K562 (cell line): ENCODE results near the gene RBBP5. TPM values are rescaled to one million over a fixed set of nuclear protein-coding genes. Genes with fewer than 3 reads are reported as not detected.
A peak's percentile ranks its signal among the peaks of the same experiment; 100 is the strongest.

ENCODE experiments used
- ARID3A ChIP-seq: IDR thresholded peaks from 2 replicates; pipeline ENCODE4 v1.6.1; 2012; ENCODE audit warnings: low read depth, low read length, improper control_type of control experiment, borderline replicate concordance
- HDAC2 ChIP-seq: fragments of 450-650 bp; IDR thresholded peaks from 2 replicates; pipeline ENCODE4 v1.6.1; 2016; ENCODE audit warnings: mild to moderate bottlenecking
- HOXB6 ChIP-seq: fragments of 250-450 bp; sonication (Bioruptor Pico); IDR thresholded peaks from 2 replicates; pipeline ENCODE4 v1.5.1; 2022; ENCODE audit warnings: mild to moderate bottlenecking, borderline replicate concordance
- MTF1 ChIP-seq: fragments of 250-450 bp; sonication (Bioruptor Pico); IDR thresholded peaks from 2 replicates; pipeline ENCODE4 v1.9.0; 2021; ENCODE audit warnings: moderate library complexity, mild to moderate bottlenecking, inconsistent platforms, borderline replicate concordance
- NELFE ChIP-seq: IDR thresholded peaks from 2 replicates; pipeline ENCODE4 v1.6.1; 2011; ENCODE audit warnings: mild to moderate bottlenecking; ENCODE audit not compliant: insufficient read depth, insufficient read length
- NEUROD1 ChIP-seq: fragments of 150-350 bp; IDR thresholded peaks from 2 replicates; pipeline ENCODE4 v1.6.1; 2014; ENCODE audit warnings: borderline replicate concordance, low read length, low read depth; ENCODE audit not compliant: partially characterized antibody
- NFIC ChIP-seq: fragments of 450-650 bp; IDR thresholded peaks from 2 replicates; pipeline ENCODE4 v1.6.1; 2017; ENCODE audit warnings: mild to moderate bottlenecking, inconsistent platforms
- NRF1 ChIP-seq, 2 experiments: fragments of 450-650 bp; IDR thresholded peaks in 1 of 2; conservative IDR thresholded peaks in 1 of 2; 2 replicates each; pipeline ENCODE4 v1.6.1; 2014; ENCODE audit warnings: mild to moderate bottlenecking in 2 of 2
- RFX1 ChIP-seq: fragments of 450-650 bp; IDR thresholded peaks from 2 replicates; pipeline ENCODE4 v1.6.1; 2016; ENCODE audit warnings: mild to moderate bottlenecking, moderate library complexity
- SRF ChIP-seq, 2 experiments: fragments of 250-450, 450-650 bp in 1 of 2; sonication (Bioruptor Pico) in 1 of 2; sonication (generic) in 1 of 2; formaldehyde crosslinking; IDR thresholded peaks; 2 replicates each; pipeline versions ENCODE4 v1.5.0 to v1.5.1; 2020 to 2022; ENCODE audit warnings: mild to moderate bottlenecking in 1 of 2, missing genetic modification reagents in 1 of 2
- TARDBP ChIP-seq: fragments of 450-650 bp; IDR thresholded peaks from 2 replicates; pipeline ENCODE4 v1.6.1; 2016
- polyA plus RNA-seq, 8 experiments: library from polyadenylated mRNA; depleted of rRNA in 4 of 8; stranded (reverse) in 5 of 8; unstranded in 3 of 8; fragments of >200 nt; fragmentation: Nextera tagmentation in 2 of 8; fragmentation: Illumina TruSeq in 1 of 8; extraction: Ambion mirVana in 2 of 8; extraction: Trizol in 1 of 8; gene quantifications; 2 replicates each; pipeline versions ENCODE4 v1.2.1 to v1.2.3, GENCODE V29; 2011 to 2014; ENCODE audit warnings: inconsistent platforms in 1 of 8, missing spikeins in 1 of 8
- total RNA-seq, 7 experiments: library from RNA; depleted of rRNA in 6 of 7; stranded (reverse); fragments of >200 nt in 6 of 7; fragmentation: Illumina TruSeq in 2 of 7; extraction: Trizol in 2 of 7; gene quantifications; 2 replicates each; pipeline versions ENCODE4 v1.2.1 to v1.2.3, GENCODE V29; 2011 to 2021; ENCODE audit warnings: low replicate concordance in 1 of 7
- TF ChIP-seq, protein P1 (sequence below), 2 experiments: fragments of 450-650 bp in 1 of 2; sonication (generic) in 1 of 2; formaldehyde crosslinking in 1 of 2; IDR thresholded peaks; 2 replicates each; pipeline versions ENCODE4 v1.7.1 to v1.9.0; 2016 to 2022; ENCODE audit warnings: inconsistent platforms in 1 of 2, mild to moderate bottlenecking in 1 of 2, missing genetic modification reagents in 1 of 2
- TF ChIP-seq, protein P2 (sequence below): sonication (generic); formaldehyde crosslinking; IDR thresholded peaks from 2 replicates; pipeline ENCODE4 v1.8.0; 2022; ENCODE audit warnings: missing genetic modification reagents, mild to moderate bottlenecking, moderate library complexity, borderline replicate concordance

Gene RBBP5
- total and polyA plus RNA-seq, 9 of the 15 experiments (the other 6 are each of a cell fraction or from before 2014, with no cell fraction given), result 17.2 to 37.4 (median 28.4) TPM

DNA sequence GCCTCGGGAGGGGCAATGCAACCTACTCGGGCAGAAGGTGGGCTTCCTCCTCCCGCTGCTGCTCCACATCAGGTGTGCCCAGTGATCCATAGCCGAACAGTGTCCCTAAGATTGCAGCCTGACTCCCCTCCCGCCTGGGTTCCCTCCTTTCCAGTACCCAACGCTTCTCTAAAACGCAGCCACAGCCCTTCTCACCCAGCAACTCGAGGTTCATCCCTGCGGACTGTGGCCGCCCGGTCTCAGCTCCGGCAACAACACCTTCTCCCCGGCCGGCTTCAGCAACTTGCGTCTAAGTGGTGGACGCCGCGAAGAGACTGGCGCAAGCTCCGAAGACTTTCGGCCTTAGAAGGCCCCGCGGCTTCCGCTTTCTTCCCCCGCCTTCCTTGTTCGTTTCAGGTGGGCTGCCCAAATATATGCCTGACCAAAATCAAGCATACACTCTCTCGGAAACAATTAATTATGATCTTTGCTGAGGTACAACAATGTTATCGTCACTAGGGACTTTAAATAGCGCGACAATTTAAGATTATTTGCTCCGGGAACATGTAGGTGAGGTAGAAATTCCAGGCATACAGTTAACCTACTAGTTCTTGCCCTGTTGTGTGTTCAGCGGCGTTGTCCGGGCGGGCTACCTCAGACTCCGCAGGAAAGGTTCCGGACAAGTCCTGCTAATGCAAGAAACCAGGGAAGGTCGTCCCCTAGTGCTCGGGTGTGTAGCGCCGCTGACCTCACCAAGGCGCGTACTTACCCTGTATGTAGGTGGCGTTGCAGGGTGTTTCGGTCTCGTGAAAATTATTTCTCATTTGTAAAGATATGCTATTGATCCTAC, at the start of gene RBBP5 (continued):
- TF ChIP-seq SRF (CRISPR knock-in tag; IDR thresholded peaks at IDR 0.05), result peak in 1 of 2 experiments; percentile 49; a peak in 1 of 4 replicates
- TF ChIP-seq NRF1 (conservative IDR thresholded peaks at IDR 0.05 in 1 of 2, IDR thresholded peaks at IDR 0.05 in 1 of 2), result peak; percentile 85 to 88
- no peak for TF ChIP-seq MTF1 (CRISPR knock-in tag)
- TF ChIP-seq TARDBP, result peak; percentile 95
- TF ChIP-seq HOXB6, result peak; percentile 89; the same call in 1 of the 2 replicates
- no peak for TF ChIP-seq NELFE
- TF ChIP-seq, protein P1, sequence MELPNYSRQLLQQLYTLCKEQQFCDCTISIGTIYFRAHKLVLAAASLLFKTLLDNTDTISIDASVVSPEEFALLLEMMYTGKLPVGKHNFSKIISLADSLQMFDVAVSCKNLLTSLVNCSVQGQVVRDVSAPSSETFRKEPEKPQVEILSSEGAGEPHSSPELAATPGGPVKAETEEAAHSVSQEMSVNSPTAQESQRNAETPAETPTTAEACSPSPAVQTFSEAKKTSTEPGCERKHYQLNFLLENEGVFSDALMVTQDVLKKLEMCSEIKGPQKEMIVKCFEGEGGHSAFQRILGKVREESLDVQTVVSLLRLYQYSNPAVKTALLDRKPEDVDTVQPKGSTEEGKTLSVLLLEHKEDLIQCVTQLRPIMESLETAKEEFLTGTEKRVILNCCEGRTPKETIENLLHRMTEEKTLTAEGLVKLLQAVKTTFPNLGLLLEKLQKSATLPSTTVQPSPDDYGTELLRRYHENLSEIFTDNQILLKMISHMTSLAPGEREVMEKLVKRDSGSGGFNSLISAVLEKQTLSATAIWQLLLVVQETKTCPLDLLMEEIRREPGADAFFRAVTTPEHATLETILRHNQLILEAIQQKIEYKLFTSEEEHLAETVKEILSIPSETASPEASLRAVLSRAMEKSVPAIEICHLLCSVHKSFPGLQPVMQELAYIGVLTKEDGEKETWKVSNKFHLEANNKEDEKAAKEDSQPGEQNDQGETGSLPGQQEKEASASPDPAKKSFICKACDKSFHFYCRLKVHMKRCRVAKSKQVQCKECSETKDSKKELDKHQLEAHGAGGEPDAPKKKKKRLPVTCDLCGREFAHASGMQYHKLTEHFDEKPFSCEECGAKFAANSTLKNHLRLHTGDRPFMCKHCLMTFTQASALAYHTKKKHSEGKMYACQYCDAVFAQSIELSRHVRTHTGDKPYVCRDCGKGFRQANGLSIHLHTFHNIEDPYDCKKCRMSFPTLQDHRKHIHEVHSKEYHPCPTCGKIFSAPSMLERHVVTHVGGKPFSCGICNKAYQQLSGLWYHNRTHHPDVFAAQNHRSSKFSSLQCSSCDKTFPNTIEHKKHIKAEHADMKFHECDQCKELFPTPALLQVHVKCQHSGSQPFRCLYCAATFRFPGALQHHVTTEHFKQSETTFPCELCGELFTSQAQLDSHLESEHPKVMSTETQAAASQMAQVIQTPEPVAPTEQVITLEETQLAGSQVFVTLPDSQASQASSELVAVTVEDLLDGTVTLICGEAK (IDR thresholded peaks at IDR 0.05), result peak; percentile 98
- TF ChIP-seq, protein P1 (CRISPR knock-in tag; IDR thresholded peaks at IDR 0.05), result no peak
- TF ChIP-seq, protein P2, sequence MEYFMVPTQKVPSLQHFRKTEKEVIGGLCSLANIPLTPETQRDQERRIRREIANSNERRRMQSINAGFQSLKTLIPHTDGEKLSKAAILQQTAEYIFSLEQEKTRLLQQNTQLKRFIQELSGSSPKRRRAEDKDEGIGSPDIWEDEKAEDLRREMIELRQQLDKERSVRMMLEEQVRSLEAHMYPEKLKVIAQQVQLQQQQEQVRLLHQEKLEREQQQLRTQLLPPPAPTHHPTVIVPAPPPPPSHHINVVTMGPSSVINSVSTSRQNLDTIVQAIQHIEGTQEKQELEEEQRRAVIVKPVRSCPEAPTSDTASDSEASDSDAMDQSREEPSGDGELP (CRISPR knock-in tag), result peak; percentile 86
- TF ChIP-seq RFX1, result no peak
- 0 out of 2 replicates have a peak, but pooled peaks have one; percentile 67 for TF ChIP-seq HDAC2
- TF ChIP-seq ARID3A, result no peak
- TF ChIP-seq NFIC, result peak; percentile 70
- TF ChIP-seq NEUROD1, result peak; percentile 98
